H9 (cell line): Measurements from ENCODE around the gene RNF31. TPM values are rescaled to one million over a fixed set of nuclear protein-coding genes. Genes with fewer than 3 reads are reported as not detected.

Source experiments
- DNase-seq: peaks from one replicate; pipeline ENCODE4 v3.0.0-alpha.2; 2017
- H2AFZ ChIP-seq: one replicate; pipeline ENCODE4 v1.6.1; 2013; ENCODE audit warnings: mild to moderate bottlenecking, low read length, control low read depth, moderate library complexity
- H2AK5ac ChIP-seq: 2 replicates; pipeline ENCODE4 v1.6.1; 2013; ENCODE audit warnings: low read length, control low read depth, mixed read lengths; ENCODE audit not compliant: insufficient read length
- H2BK120ac ChIP-seq: one replicate; pipeline ENCODE4 v1.6.1; 2013; ENCODE audit warnings: low read depth, mild to moderate bottlenecking, low read length, control low read depth, inconsistent platforms; ENCODE audit not compliant: poor library complexity, severe bottlenecking
- H2BK12ac ChIP-seq: 2 replicates; pipeline ENCODE4 v1.6.1; 2013; ENCODE audit warnings: low read length, control low read depth, mixed read lengths, low read depth; ENCODE audit not compliant: insufficient read length
- H2BK15ac ChIP-seq: 2 replicates; pipeline ENCODE4 v1.6.1; 2013; ENCODE audit warnings: low read depth, low read length, control low read depth
- H2BK20ac ChIP-seq: one replicate; pipeline ENCODE4 v1.6.1; 2013; ENCODE audit warnings: low read depth, mild to moderate bottlenecking, low read length, control low read depth, inconsistent platforms; ENCODE audit not compliant: poor library complexity, severe bottlenecking
- H2BK5ac ChIP-seq: 2 replicates; pipeline ENCODE4 v1.6.1; 2013; ENCODE audit warnings: low read length, control low read depth, mixed read lengths; ENCODE audit not compliant: insufficient read length
- H3K14ac ChIP-seq: 2 replicates; pipeline ENCODE4 v1.6.1; 2013; ENCODE audit warnings: low read length, control low read depth; ENCODE audit not compliant: insufficient read depth
- H3K18ac ChIP-seq: 2 replicates; pipeline ENCODE4 v1.6.1; 2013; ENCODE audit warnings: low read depth, mild to moderate bottlenecking, mixed read lengths, low read length, control low read depth; ENCODE audit not compliant: insufficient read length
- H3K23ac ChIP-seq: 2 replicates; pipeline ENCODE4 v1.6.1; 2013; ENCODE audit warnings: low read length, control low read depth, mixed read lengths, low read depth; ENCODE audit not compliant: insufficient read length
- H3K23me2 ChIP-seq: 2 replicates; pipeline ENCODE4 v1.6.1; 2013; ENCODE audit warnings: low read depth, mild to moderate bottlenecking, mixed read lengths, low read length, control low read depth; ENCODE audit not compliant: insufficient read length, poor library complexity, severe bottlenecking
- H3K27ac ChIP-seq: 2 replicates; pipeline ENCODE4 v1.5.1; 2013; ENCODE audit warnings: low read length, control low read depth, mixed read lengths, low read depth; ENCODE audit not compliant: insufficient read length
- H3K27me3 ChIP-seq: 2 replicates; pipeline ENCODE4 v1.6.1; 2013; ENCODE audit warnings: low read length, control low read depth, inconsistent platforms; ENCODE audit not compliant: insufficient read depth
- H3K4ac ChIP-seq: 2 replicates; pipeline ENCODE4 v1.6.1; 2013; ENCODE audit warnings: low read depth, mild to moderate bottlenecking, control low read depth, inconsistent platforms, low read length, moderate library complexity
- H3K4me1 ChIP-seq: 2 replicates; pipeline ENCODE4 v1.6.1; 2013; ENCODE audit warnings: low read length, control low read depth, inconsistent platforms; ENCODE audit not compliant: insufficient read depth
- H3K4me2 ChIP-seq: 2 replicates; pipeline ENCODE4 v1.6.1; 2013; ENCODE audit warnings: low read length, control low read depth, mixed read lengths; ENCODE audit not compliant: insufficient read length, insufficient read depth
- H3K56ac ChIP-seq: 2 replicates; pipeline ENCODE4 v1.6.1; 2013; ENCODE audit warnings: low read depth, mild to moderate bottlenecking, mixed read lengths, low read length, control low read depth; ENCODE audit not compliant: insufficient read length
- H3K79me1 ChIP-seq: 2 replicates; pipeline ENCODE4 v1.6.1; 2013; ENCODE audit warnings: low read depth, mild to moderate bottlenecking, moderate library complexity, low read length, control low read depth, inconsistent platforms; ENCODE audit not compliant: insufficient read depth, poor library complexity, severe bottlenecking
- H3K79me2 ChIP-seq: 2 replicates; pipeline ENCODE4 v1.6.1; 2013; ENCODE audit warnings: low read length, control low read depth, inconsistent platforms; ENCODE audit not compliant: insufficient read depth
- H3K9ac ChIP-seq: 2 replicates; pipeline ENCODE4 v1.6.1; 2013; ENCODE audit warnings: low read length, control low read depth, mixed read lengths; ENCODE audit not compliant: insufficient read length; ENCODE audit errors: extremely low read depth
- H3K9me3 ChIP-seq: one replicate; pipeline ENCODE4 v1.6.1; 2013; ENCODE audit warnings: low read depth, low read length, inconsistent platforms; ENCODE audit not compliant: control insufficient read depth
- H3T11ph ChIP-seq: one replicate; pipeline ENCODE4 v1.6.1; 2013; ENCODE audit warnings: mild to moderate bottlenecking, low read length, control low read depth, inconsistent platforms
- H4K20me1 ChIP-seq: one replicate; pipeline ENCODE4 v1.6.1; 2013; ENCODE audit not compliant: control insufficient read depth, insufficient read length, insufficient read depth
- H4K5ac ChIP-seq: 2 replicates; pipeline ENCODE4 v1.6.1; 2013; ENCODE audit warnings: low read depth, mild to moderate bottlenecking, mixed read lengths, low read length, control low read depth; ENCODE audit not compliant: insufficient read length
- H4K8ac ChIP-seq: replicated peaks from 2 replicates; pipeline ENCODE4 v1.6.1; 2013; ENCODE audit warnings: low read length, control low read depth, mixed read lengths, low read depth; ENCODE audit not compliant: insufficient read length
- H4K91ac ChIP-seq: 2 replicates; pipeline ENCODE4 v1.6.1; 2013; ENCODE audit warnings: low read depth, mild to moderate bottlenecking, moderate library complexity, mixed read lengths, low read length, control low read depth; ENCODE audit not compliant: insufficient read length
- H3K27ac Mint-ChIP-seq, 3 experiments: 2 replicates in 2 of 3; 3 replicates in 1 of 3; pipeline ENCODE4 v1.8.0; 2020 to 2021; ENCODE audit warnings: mixed read lengths in 3 of 3, mild to moderate bottlenecking in 1 of 3, moderate library complexity in 1 of 3
- H3K27me3 Mint-ChIP-seq: 2 replicates; pipeline ENCODE4 v1.8.0; 2021; ENCODE audit warnings: low read depth, mild to moderate bottlenecking, moderate library complexity, mixed read lengths
- H3K36me3 Mint-ChIP-seq, 3 experiments: 2 replicates in 2 of 3; 3 replicates in 1 of 3; pipeline ENCODE4 v1.8.0; 2020 to 2021; ENCODE audit warnings: low read depth in 3 of 3, mixed read lengths in 3 of 3; ENCODE audit not compliant: insufficient read depth in 1 of 3
- H3K4me1 Mint-ChIP-seq, 2 experiments: 2 replicates each; pipeline ENCODE4 v1.8.0; 2020; ENCODE audit warnings: mixed read lengths in 2 of 2
- H3K4me3 Mint-ChIP-seq, 2 experiments: 2 replicates in 1 of 2; 3 replicates in 1 of 2; pipeline ENCODE4 v1.8.0; 2020 to 2021; ENCODE audit warnings: mild to moderate bottlenecking in 2 of 2, mixed read lengths in 2 of 2, moderate library complexity in 1 of 2
- H3K9me3 Mint-ChIP-seq, 2 experiments: 2 replicates in 1 of 2; 3 replicates in 1 of 2; pipeline ENCODE4 v1.8.0; 2020; ENCODE audit warnings: mild to moderate bottlenecking in 2 of 2, mixed read lengths in 2 of 2, moderate library complexity in 1 of 2
- WGBS: extraction: QIAGEN DNeasy Blood & Tissue Kit; methylation state at CpG from one replicate; pipeline ENCODE4 v1.1.7; 2013; ENCODE audit warnings: missing lambda C conversion rate, low lambda C conversion rate, mixed read lengths; ENCODE audit not compliant: insufficient read length; ENCODE audit errors: extremely low coverage; 5-methylcytosine and 5-hydroxymethylcytosine counted together
- microRNA-seq: library from miRNA; unstranded; fragments of <30 nt; microRNA quantifications from one replicate; pipeline ENCODE4, GENCODE V29; 2020; ENCODE audit warnings: borderline microRNAs expressed
- total RNA-seq: library from RNA; stranded (reverse); gene quantifications from 2 replicates; pipeline ENCODE4 v1.2.1, GENCODE V29; 2021
- TF ChIP-seq, protein P1 (sequence below): fragments of 200-600 bp; sonication (generic); conservative IDR thresholded peaks from 3 replicates; pipeline ENCODE4 v1.8.0; 2021; ENCODE audit warnings: antibody characterized with exemption, mild to moderate bottlenecking

RNF31 gene
- total RNA-seq, 1 experiment from 2014 or later = 87.3 TPM

DNA sequence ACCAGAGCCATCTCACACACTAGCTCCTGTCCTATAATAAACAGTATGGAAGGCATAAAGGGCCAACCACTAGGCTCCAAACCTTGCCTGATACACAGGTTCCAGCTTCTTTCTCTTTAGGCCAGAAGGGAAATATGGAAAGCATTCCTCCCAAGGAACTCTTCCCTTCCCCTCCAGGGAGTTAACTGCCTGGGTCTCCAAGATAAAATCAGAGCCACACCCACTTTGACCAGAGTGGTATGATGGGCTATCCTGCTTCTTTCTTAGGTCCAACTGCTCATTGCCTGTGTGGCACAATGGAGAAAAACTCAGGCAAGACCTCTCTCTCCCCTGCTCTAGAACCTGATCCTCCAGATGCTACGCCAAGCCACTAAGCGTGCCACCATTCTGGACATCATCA, 60.3 kb downstream of the RNF31 start:
- Histone ChIP-seq H3K4ac (no peak overlapping the region), H3T11ph (no peak overlapping the region), H2BK120ac (no peak overlapping the region), H4K8ac (no peak overlapping the region), H3K79me2 (no peaks in the 10 kb centered on the region), H3K9ac (no peak overlapping the region), H3K14ac (no peak overlapping the region), H3K27ac (no peak overlapping the region), H3K9me3 (no peaks in the 10 kb centered on the region), H4K91ac (no peak overlapping the region), H2BK20ac (no peak overlapping the region), H3K27me3 (no peaks in the 10 kb centered on the region), H2BK5ac (no peak overlapping the region), H3K23ac (no peak overlapping the region), H3K56ac (no peak overlapping the region), H4K20me1 (no peaks in the 10 kb centered on the region), H2AFZ (no peak overlapping the region), H2AK5ac (no peak overlapping the region), H2BK12ac (no peak overlapping the region), H4K5ac (no peak overlapping the region), H3K23me2 (no peaks in the 10 kb centered on the region), H3K4me1 (peaks cover 5% of the 10 kb centered on the region; the same call in 1 of the 2 replicates), H2BK15ac (no peak overlapping the region), H3K4me2 (no peak overlapping the region), H3K18ac (no peak overlapping the region), H3K79me1 (no peaks in the 10 kb centered on the region)
- WGBS = no CpG with 5 or more reads among the region's 2 CpGs
- no peak overlapping the region for H3K4me3 Mint-ChIP-seq
- TF ChIP-seq, protein P1, sequence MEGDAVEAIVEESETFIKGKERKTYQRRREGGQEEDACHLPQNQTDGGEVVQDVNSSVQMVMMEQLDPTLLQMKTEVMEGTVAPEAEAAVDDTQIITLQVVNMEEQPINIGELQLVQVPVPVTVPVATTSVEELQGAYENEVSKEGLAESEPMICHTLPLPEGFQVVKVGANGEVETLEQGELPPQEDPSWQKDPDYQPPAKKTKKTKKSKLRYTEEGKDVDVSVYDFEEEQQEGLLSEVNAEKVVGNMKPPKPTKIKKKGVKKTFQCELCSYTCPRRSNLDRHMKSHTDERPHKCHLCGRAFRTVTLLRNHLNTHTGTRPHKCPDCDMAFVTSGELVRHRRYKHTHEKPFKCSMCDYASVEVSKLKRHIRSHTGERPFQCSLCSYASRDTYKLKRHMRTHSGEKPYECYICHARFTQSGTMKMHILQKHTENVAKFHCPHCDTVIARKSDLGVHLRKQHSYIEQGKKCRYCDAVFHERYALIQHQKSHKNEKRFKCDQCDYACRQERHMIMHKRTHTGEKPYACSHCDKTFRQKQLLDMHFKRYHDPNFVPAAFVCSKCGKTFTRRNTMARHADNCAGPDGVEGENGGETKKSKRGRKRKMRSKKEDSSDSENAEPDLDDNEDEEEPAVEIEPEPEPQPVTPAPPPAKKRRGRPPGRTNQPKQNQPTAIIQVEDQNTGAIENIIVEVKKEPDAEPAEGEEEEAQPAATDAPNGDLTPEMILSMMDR = no peak
- H3K27ac Mint-ChIP-seq = no peak overlapping the region
- H3K9me3 Mint-ChIP-seq = peaks cover 0 to 3% of the 10 kb centered on the region in 2 experiments; a peak in 3 of 5 replicates
- peaks cover 15 to 20% of the 10 kb centered on the region in 2 experiments for H3K4me1 Mint-ChIP-seq
- peaks cover 40 to 76% (median 68%) of the 10 kb centered on the region in 3 experiments; a peak in 6 of 7 replicates for H3K36me3 Mint-ChIP-seq
- H3K27me3 Mint-ChIP-seq = no peaks in the 10 kb centered on the region; the same call in 1 of the 2 replicates
- DNase-seq = no peak

Small RNA genes within 50 kb of the gene (microRNA-seq; reads per million reads assigned to microRNA genes)
- gene MIR7703 = not detected

Other genes starting within 250 kb of the RNF31 start
- 11.2 and 12.7 TPM in 2 replicates for gene DHRS4, start 193.7 kb upstream of the RNF31 start, total RNA-seq
- gene DHRS4L2, start 158.6 kb upstream of the RNF31 start, total RNA-seq = 9.7 and 10.2 TPM in 2 replicates
- 4.7 and 5.8 TPM in 2 replicates for gene CARMIL3, start 95.5 kb upstream of the RNF31 start, total RNA-seq
- gene CPNE6, start 75.9 kb upstream of the RNF31 start, total RNA-seq = not detected in 2 replicates
- 48.9 and 50.2 TPM in 2 replicates for gene PCK2, start 53.2 kb upstream of the RNF31 start, total RNA-seq
- gene DCAF11, start 32.7 kb upstream of the RNF31 start, total RNA-seq = 73.4 and 74.3 TPM in 2 replicates
- gene NRL, start 32.5 kb upstream of the RNF31 start, total RNA-seq = 2.2 and 2.5 TPM in 2 replicates
- gene FITM1, start 16.8 kb upstream of the RNF31 start, total RNA-seq = 0.31 and 0.72 TPM in 2 replicates
- gene PSME1, start 11.3 kb upstream of the RNF31 start, total RNA-seq = 109 TPM in 2 replicates
- 52.9 and 55.9 TPM in 2 replicates for gene EMC9, start 5.9 kb upstream of the RNF31 start, total RNA-seq
- 125 and 126 TPM in 2 replicates for gene PSME2, start 888 bp upstream of the RNF31 start, total RNA-seq
- 20.9 and 27.6 TPM in 2 replicates for gene IRF9, start 13.8 kb downstream of the RNF31 start, total RNA-seq
- gene REC8, start 24.6 kb downstream of the RNF31 start, total RNA-seq = 58.0 and 58.5 TPM in 2 replicates
- gene IPO4, start 41.3 kb downstream of the RNF31 start, total RNA-seq = 114 and 116 TPM in 2 replicates
- gene TM9SF1, start 47.9 kb downstream of the RNF31 start, total RNA-seq = 31.6 and 31.8 TPM in 2 replicates
- not detected in 2 replicates for gene TSSK4, start 58.2 kb downstream of the RNF31 start, total RNA-seq
- 42.0 and 46.2 TPM in 2 replicates for gene CHMP4A, start 66.0 kb downstream of the RNF31 start, total RNA-seq
- gene MDP1, start 68.6 kb downstream of the RNF31 start, total RNA-seq = 18.8 and 19.0 TPM in 2 replicates
- gene NEDD8, start 84.9 kb downstream of the RNF31 start, total RNA-seq = 214 and 225 TPM in 2 replicates
- gene GMPR2, start 85.4 kb downstream of the RNF31 start, total RNA-seq = 84.7 and 86.9 TPM in 2 replicates
- 41.3 and 47.6 TPM in 2 replicates for gene TINF2, start 95.1 kb downstream of the RNF31 start, total RNA-seq
- gene TGM1, start 115.7 kb downstream of the RNF31 start, total RNA-seq = 1.8 and 2.9 TPM in 2 replicates
- 25.6 and 26.1 TPM in 2 replicates for gene RABGGTA, start 124.1 kb downstream of the RNF31 start, total RNA-seq
- gene DHRS1, start 152.3 kb downstream of the RNF31 start, total RNA-seq = 18.2 and 19.1 TPM in 2 replicates
- 34.7 and 35.0 TPM in 2 replicates for gene NOP9, start 152.4 kb downstream of the RNF31 start, total RNA-seq
- not detected in 2 replicates for gene CIDEB, start 160.5 kb downstream of the RNF31 start, total RNA-seq
- gene LTB4R2, start 162.6 kb downstream of the RNF31 start, total RNA-seq = 13.0 and 13.4 TPM in 2 replicates
- 8.9 and 9.2 TPM in 2 replicates for gene LTB4R, start 164.0 kb downstream of the RNF31 start, total RNA-seq
- 0.09 and 0.53 TPM in 2 replicates for gene ADCY4, start 187.6 kb downstream of the RNF31 start, total RNA-seq
- 0.35 TPM in 1 of 2 replicates, not detected in the other for gene RIPK3, start 192.5 kb downstream of the RNF31 start, total RNA-seq
- gene NFATC4, start 220.7 kb downstream of the RNF31 start, total RNA-seq = 43.0 and 46.4 TPM in 2 replicates